GM12878 (cell line): Measurements from ENCODE around the gene SEMA4G. TPM values are rescaled to one million over a fixed set of nuclear protein-coding genes. Genes with fewer than 3 reads are reported as not detected.
A peak's percentile ranks its signal among the peaks of the same experiment; 100 is the strongest.

Experiments used
- ATAC-seq: fragments of 200-7000 bp; cut with Tn5 transposase; 3 replicates; pipeline ENCODE4 v1.9.1; 2020; ENCODE audit warnings: mild to moderate bottlenecking, moderate library complexity
- BruUV-seq: library from RNA; stranded (reverse); fragments of 400-500 nt; replicated peaks from 2 replicates; lab custom pipeline; 2021; lab: Mats Ljungman, UMichigan
- CTCF ChIA-PET: fragments of 300-600 bp; sonication (Branson Sonifier 250); formaldehyde crosslinking; extraction: SDS; loops from one replicate; lab custom pipeline; 2021; ENCODE audit warnings: inconsistent platforms; lab: Yijun Ruan, JAX
- POLR2A ChIA-PET: fragments of 350-600 bp; formaldehyde crosslinking; extraction: SDS; loops from one replicate; lab custom pipeline; 2021; ENCODE audit warnings: inconsistent platforms; lab: Charles Lee
- RAD21 ChIA-PET: fragments of 300-600 bp; sonication (Branson Sonifier 250); formaldehyde crosslinking; loops from one replicate; lab custom pipeline; 2023; ENCODE audit warnings: antibody characterized with exemption; ENCODE audit not compliant: unreplicated experiment; lab: Charles Lee
- SMC1A ChIA-PET: fragments of 300-600 bp; sonication (Branson Sonifier 250); formaldehyde crosslinking; loops from one replicate; lab custom pipeline; 2023; ENCODE audit not compliant: unreplicated experiment, uncharacterized antibody; lab: Charles Lee
- DNase-seq: peaks from one replicate; pipeline ENCODE4 v3.0.0-alpha.2; 2011; ENCODE audit warnings: low read depth, low spot score
- FAIRE-seq: peaks from 3 replicates; lab custom pipeline; 2011; peaks lifted over from hg19 to GRCh38; lab: Jason Lieb, UNC
- H2AFZ ChIP-seq: 2 replicates; pipeline ENCODE4 v1.6.0; 2011; ENCODE audit warnings: low read depth, low read length, control low read depth; ENCODE audit not compliant: control insufficient read depth
- H3K27ac ChIP-seq: 2 replicates; pipeline ENCODE4 v1.5.1; 2011; ENCODE audit warnings: control low read depth; ENCODE audit not compliant: control insufficient read depth, insufficient read depth
- H3K27me3 ChIP-seq, 2 experiments: replicated peaks in 1 of 2; 2 replicates each; pipeline versions ENCODE4 v1.6.0 to v1.6.1; 2011; ENCODE audit warnings: low read length in 1 of 2; ENCODE audit not compliant: control insufficient read depth in 2 of 2, insufficient read depth in 2 of 2
- H3K36me3 ChIP-seq, 2 experiments: 2 replicates each; pipeline ENCODE4 v1.5.1; 2011; ENCODE audit warnings: low read length in 1 of 2; ENCODE audit not compliant: control insufficient read depth in 2 of 2, insufficient read depth in 2 of 2
- H3K4me1 ChIP-seq: 2 replicates; pipeline ENCODE4 v1.6.1; 2011; ENCODE audit warnings: mild to moderate bottlenecking, low read length, moderate library complexity, mixed read lengths; ENCODE audit not compliant: control insufficient read depth, insufficient read depth
- H3K4me2 ChIP-seq: 2 replicates; pipeline ENCODE4 v1.6.0; 2011; ENCODE audit warnings: control low read depth; ENCODE audit not compliant: control insufficient read depth, insufficient read depth
- H3K4me3 ChIP-seq: fragments of 200-600 bp; sonication (generic); 2 replicates; pipeline ENCODE4 v1.5.1; 2016
- H3K79me2 ChIP-seq: 2 replicates; pipeline ENCODE4 v1.6.0; 2011; ENCODE audit warnings: low read length; ENCODE audit not compliant: control insufficient read depth, insufficient read depth
- H3K9ac ChIP-seq: 2 replicates; pipeline ENCODE4 v1.8.0; 2011; ENCODE audit warnings: low read length, control low read depth, mixed read lengths; ENCODE audit not compliant: control insufficient read depth, insufficient read depth
- H3K9me3 ChIP-seq: replicated peaks from 3 replicates; pipeline ENCODE4 v1.5.1; 2011; ENCODE audit warnings: mild to moderate bottlenecking, low read length; ENCODE audit not compliant: control insufficient read depth, insufficient read depth
- H4K20me1 ChIP-seq: 2 replicates; pipeline ENCODE4 v1.6.0; 2011; ENCODE audit not compliant: control insufficient read depth, insufficient read depth
- NFIC ChIP-seq: IDR thresholded peaks from 2 replicates; pipeline ENCODE4 v1.6.1; 2012; ENCODE audit warnings: low read depth, mild to moderate bottlenecking, inconsistent platforms, low read length, moderate library complexity
- POLR2A ChIP-seq: IDR thresholded peaks from 2 replicates; pipeline ENCODE4 v1.6.1; 2011; ENCODE audit warnings: low read depth, mild to moderate bottlenecking, low read length
- SUZ12 ChIP-seq: fragments of 200-600 bp; sonication (generic); IDR thresholded peaks from one replicate; pipeline ENCODE4 v1.6.1; 2018; ENCODE audit warnings: antibody characterized with exemption, mild to moderate bottlenecking; ENCODE audit not compliant: unreplicated experiment
- YY1 ChIP-seq: IDR thresholded peaks from 2 replicates; pipeline ENCODE4 v1.6.1; 2011; ENCODE audit warnings: low read depth, mild to moderate bottlenecking, low read length
- WGBS: methylation state at CpG from one replicate; pipeline ENCODE4 v1.1.6; 2016; ENCODE audit warnings: low lambda C conversion rate; ENCODE audit not compliant: insufficient replicate concordance, insufficient coverage; ENCODE audit errors: missing lambda C conversion rate; 5-methylcytosine and 5-hydroxymethylcytosine counted together
- in situ Hi-C: fragments of 300-500 bp; cut with MboI; formaldehyde crosslinking; loops from 9 replicates; pipeline ENCODE4 v1.14.3; 2018; ENCODE audit warnings: mixed read lengths
- intact Hi-C: fragments of 100-400 bp; cut with micrococcal nuclease; formaldehyde crosslinking; loops from one replicate; pipeline ENCODE4 v1.14.2; 2022; ENCODE audit not compliant: unreplicated experiment
- polyA plus RNA-seq, 11 experiments: library from polyadenylated mRNA; depleted of rRNA in 4 of 11; unstranded in 6 of 11; stranded (reverse) in 5 of 11; fragments of >200 nt; fragmentation: Nextera tagmentation in 4 of 11; fragmentation: Illumina TruSeq in 1 of 11; extraction: Ambion mirVana in 4 of 11; extraction: Trizol in 1 of 11; gene quantifications; 1 replicate in 1 of 11; 2 replicates in 10 of 11; pipeline versions ENCODE4 v1.2.1 to v1.2.3, GENCODE V29; 2011 to 2016; ENCODE audit warnings: inconsistent platforms in 2 of 11, missing spikeins in 2 of 11, low read depth in 1 of 11
- total RNA-seq, 4 experiments: library from RNA; depleted of rRNA in 3 of 4; stranded (reverse); fragments of >200 nt in 3 of 4; fragmentation: Illumina TruSeq in 1 of 4; extraction: Trizol in 1 of 4; gene quantifications; 2 replicates each; pipeline versions ENCODE4 v1.2.1 to v1.2.3, GENCODE V29; 2013 to 2021
- TF ChIP-seq, protein P1 (sequence below): fragments of 450-650 bp; formaldehyde crosslinking; IDR thresholded peaks from 2 replicates; pipeline ENCODE4 v1.4.0; 2020; ENCODE audit warnings: mild to moderate bottlenecking, moderate library complexity

SEMA4G gene
- total and polyA plus RNA-seq, 10 of the 15 experiments (the other 5 are each of a cell fraction or from before 2014, with no cell fraction given) = 0.09 to 2.3 (median 0.44) TPM; not detected in 4

DNA sequence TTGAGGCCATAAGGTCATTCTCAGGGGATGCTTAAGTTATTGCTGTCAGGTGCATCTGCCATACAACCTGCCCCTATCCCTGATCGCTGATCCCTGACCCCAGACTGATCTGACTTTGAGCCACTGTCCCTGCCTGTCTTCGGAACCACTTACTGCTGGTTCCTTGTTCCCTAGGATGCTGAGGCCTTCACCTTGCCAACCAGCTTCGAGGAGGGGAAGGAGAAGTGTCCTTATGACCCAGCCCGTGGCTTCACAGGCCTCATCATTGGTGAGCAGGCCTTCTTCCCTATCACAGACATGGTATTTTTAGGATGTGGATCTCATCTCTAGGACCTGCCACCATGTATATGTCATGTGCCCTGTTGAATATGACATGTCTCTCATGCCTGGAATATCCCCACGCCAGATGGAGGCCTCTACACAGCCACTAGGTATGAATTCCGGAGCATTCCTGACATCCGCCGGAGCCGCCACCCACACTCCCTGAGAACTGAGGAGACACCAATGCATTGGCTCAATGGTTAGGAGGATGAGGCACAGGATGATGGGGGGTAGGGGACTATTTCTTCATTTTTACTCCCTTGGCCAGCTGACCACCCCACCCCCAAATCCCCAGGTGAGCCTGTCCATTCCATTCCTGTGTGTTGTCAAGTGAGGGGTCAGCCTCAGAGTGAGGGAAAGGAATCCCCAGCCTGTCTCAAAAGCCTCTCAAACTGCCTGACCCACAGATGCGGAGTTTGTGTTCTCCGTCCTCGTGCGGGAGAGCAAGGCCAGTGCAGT lies 9.0 kb downstream of the SEMA4G start (continued):
- TF ChIP-seq, protein P1, sequence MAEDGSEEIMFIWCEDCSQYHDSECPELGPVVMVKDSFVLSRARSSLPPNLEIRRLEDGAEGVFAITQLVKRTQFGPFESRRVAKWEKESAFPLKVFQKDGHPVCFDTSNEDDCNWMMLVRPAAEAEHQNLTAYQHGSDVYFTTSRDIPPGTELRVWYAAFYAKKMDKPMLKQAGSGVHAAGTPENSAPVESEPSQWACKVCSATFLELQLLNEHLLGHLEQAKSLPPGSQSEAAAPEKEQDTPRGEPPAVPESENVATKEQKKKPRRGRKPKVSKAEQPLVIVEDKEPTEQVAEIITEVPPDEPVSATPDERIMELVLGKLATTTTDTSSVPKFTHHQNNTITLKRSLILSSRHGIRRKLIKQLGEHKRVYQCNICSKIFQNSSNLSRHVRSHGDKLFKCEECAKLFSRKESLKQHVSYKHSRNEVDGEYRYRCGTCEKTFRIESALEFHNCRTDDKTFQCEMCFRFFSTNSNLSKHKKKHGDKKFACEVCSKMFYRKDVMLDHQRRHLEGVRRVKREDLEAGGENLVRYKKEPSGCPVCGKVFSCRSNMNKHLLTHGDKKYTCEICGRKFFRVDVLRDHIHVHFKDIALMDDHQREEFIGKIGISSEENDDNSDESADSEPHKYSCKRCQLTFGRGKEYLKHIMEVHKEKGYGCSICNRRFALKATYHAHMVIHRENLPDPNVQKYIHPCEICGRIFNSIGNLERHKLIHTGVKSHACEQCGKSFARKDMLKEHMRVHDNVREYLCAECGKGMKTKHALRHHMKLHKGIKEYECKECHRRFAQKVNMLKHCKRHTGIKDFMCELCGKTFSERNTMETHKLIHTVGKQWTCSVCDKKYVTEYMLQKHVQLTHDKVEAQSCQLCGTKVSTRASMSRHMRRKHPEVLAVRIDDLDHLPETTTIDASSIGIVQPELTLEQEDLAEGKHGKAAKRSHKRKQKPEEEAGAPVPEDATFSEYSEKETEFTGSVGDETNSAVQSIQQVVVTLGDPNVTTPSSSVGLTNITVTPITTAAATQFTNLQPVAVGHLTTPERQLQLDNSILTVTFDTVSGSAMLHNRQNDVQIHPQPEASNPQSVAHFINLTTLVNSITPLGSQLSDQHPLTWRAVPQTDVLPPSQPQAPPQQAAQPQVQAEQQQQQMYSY = no peak
- TF ChIP-seq SUZ12 = no peak
- no peak for TF ChIP-seq NFIC

DNA sequence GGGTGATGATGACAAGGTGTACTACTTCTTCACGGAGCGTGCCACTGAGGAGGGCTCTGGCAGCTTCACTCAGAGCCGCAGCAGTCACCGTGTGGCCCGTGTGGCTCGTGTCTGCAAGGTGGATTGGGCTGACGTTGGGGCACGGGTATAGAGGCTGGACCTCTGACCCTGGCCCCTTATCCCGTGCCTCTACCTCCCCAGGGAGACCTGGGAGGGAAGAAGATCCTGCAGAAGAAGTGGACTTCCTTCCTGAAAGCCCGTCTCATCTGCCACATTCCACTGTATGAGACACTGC lies 9.5 kb downstream of the SEMA4G start:
- CTCF ChIA-PET = no interaction called here
- Histone ChIP-seq H3K4me2 (no peak overlapping the region), H3K27ac (no peak overlapping the region), H3K9me3 (no peaks in the 10 kb centered on the region), H2AFZ (no peak overlapping the region), H3K79me2 (no peaks in the 10 kb centered on the region), H3K36me3 (peaks cover 0 to 3% of the 10 kb centered on the region in 2 experiments; a peak in 2 of 4 replicates), H3K4me1 (no peaks in the 10 kb centered on the region), H3K9ac (no peak overlapping the region), H3K27me3 (no peaks in the 10 kb centered on the region)
- POLR2A ChIA-PET = no interaction called here
- 75% methylated on average over 10 of the region's 10 CpGs for WGBS
- SMC1A ChIA-PET = no interaction called here
- ATAC-seq = no peak
- intact Hi-C loops (no loop called here), in situ Hi-C loops (no loop called here)
- FAIRE-seq = no peak
- TF ChIP-seq YY1 = no peak
- peak; percentile 22; the same call in 1 of the 2 replicates for TF ChIP-seq POLR2A
- TF ChIP-seq, all 136 proteins: peak for 1
- no TSS peak for BruUV-seq
- Histone ChIP-seq H4K20me1 (no peaks in the 10 kb centered on the region), H3K4me3 (no peak overlapping the region)
- DNase-seq = no peak
- RAD21 ChIA-PET = no interaction called here
